Liver (tissue), 3 donors: Measurements from ENCODE around the gene ECE1.

Experiments used
- EGR1 ChIP-seq, 2 donors: IDR thresholded peaks; 2 replicates each; pipeline ENCODE4 v1.6.1; 2016 to 2018; ENCODE audit warnings: antibody characterized with exemption in 2 of 2, low read depth in 2 of 2
- FOXA2 ChIP-seq: IDR thresholded peaks from 2 replicates; pipeline ENCODE4 v1.6.1; 2016; ENCODE audit warnings: antibody characterized with exemption
- HNF4A ChIP-seq, 2 donors: conservative IDR thresholded peaks; 2 replicates each; pipeline ENCODE4 v1.6.1; 2016; ENCODE audit warnings: antibody characterized with exemption in 2 of 2, mild to moderate bottlenecking in 2 of 2
- JUND ChIP-seq, 2 donors: IDR thresholded peaks; 2 replicates each; pipeline ENCODE4 v1.6.1; 2016; ENCODE audit warnings: antibody characterized with exemption in 2 of 2
- RAD21 ChIP-seq, 2 donors: IDR thresholded peaks; 2 replicates each; pipeline ENCODE4 v1.6.1; 2016; ENCODE audit warnings: antibody characterized with exemption in 2 of 2, mild to moderate bottlenecking in 2 of 2
- TAF1 ChIP-seq: conservative IDR thresholded peaks from 2 replicates; pipeline ENCODE4 v1.6.1; 2016; ENCODE audit warnings: antibody characterized with exemption, mild to moderate bottlenecking
- YY1 ChIP-seq: IDR thresholded peaks from 2 replicates; pipeline ENCODE4 v1.6.1; 2016; ENCODE audit warnings: antibody characterized with exemption, mild to moderate bottlenecking
- TF ChIP-seq, protein P1 (sequence below): fragments of 150-350 bp; IDR thresholded peaks from 2 replicates; pipeline ENCODE4 v1.5.1; 2017; ENCODE audit warnings: improper control_type of control experiment, low read depth, low read length; ENCODE audit not compliant: missing input control
- TF ChIP-seq, protein P2 (sequence below): IDR thresholded peaks from 2 replicates; pipeline ENCODE4 v1.6.1; 2016; ENCODE audit warnings: antibody characterized with exemption, mild to moderate bottlenecking
- TF ChIP-seq, protein P3 (sequence below): IDR thresholded peaks from 2 replicates; pipeline ENCODE4 v1.6.1; 2016; ENCODE audit warnings: antibody characterized with exemption
- TF ChIP-seq, protein P4 (sequence below): IDR thresholded peaks from 2 replicates; pipeline ENCODE4 v1.6.1; 2016; ENCODE audit warnings: antibody characterized with exemption
- donor health status: healthy.
- donor health status: healthy.

DNA sequence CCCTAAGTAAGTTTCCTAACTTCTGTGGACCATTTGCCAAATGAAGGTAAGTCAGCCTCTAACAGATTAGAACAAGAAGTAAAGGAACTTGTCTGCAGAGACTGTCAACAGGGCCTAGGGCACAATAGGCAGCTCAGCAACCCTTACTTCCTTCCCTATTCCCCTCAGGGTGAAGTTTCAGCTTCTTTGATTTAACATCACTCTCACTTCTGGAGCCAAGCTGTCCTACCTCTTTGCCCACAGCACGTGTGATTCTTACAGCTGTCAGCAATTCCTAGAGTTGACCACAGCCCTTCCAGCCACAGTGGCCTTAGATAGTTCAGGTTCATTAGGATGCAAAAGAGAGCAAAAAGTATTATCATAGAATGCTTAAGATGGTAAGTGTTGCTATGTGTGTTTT lies 106.0 kb downstream of the ECE1 start:
- TF ChIP-seq, protein P1, sequence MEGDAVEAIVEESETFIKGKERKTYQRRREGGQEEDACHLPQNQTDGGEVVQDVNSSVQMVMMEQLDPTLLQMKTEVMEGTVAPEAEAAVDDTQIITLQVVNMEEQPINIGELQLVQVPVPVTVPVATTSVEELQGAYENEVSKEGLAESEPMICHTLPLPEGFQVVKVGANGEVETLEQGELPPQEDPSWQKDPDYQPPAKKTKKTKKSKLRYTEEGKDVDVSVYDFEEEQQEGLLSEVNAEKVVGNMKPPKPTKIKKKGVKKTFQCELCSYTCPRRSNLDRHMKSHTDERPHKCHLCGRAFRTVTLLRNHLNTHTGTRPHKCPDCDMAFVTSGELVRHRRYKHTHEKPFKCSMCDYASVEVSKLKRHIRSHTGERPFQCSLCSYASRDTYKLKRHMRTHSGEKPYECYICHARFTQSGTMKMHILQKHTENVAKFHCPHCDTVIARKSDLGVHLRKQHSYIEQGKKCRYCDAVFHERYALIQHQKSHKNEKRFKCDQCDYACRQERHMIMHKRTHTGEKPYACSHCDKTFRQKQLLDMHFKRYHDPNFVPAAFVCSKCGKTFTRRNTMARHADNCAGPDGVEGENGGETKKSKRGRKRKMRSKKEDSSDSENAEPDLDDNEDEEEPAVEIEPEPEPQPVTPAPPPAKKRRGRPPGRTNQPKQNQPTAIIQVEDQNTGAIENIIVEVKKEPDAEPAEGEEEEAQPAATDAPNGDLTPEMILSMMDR: no peak
- TF ChIP-seq HNF4A (conservative IDR thresholded peaks at IDR 0.05) (no peak), TAF1 (no peak), YY1 (no peak), EGR1 (IDR thresholded peaks at IDR 0.05; ENCODE audit: low read depth in 2 of 2) (no peak), RAD21 (IDR thresholded peaks at IDR 0.05) (no peak), JUND (IDR thresholded peaks at IDR 0.05) (no peak), FOXA2 (no peak)
- TF ChIP-seq, protein P2, sequence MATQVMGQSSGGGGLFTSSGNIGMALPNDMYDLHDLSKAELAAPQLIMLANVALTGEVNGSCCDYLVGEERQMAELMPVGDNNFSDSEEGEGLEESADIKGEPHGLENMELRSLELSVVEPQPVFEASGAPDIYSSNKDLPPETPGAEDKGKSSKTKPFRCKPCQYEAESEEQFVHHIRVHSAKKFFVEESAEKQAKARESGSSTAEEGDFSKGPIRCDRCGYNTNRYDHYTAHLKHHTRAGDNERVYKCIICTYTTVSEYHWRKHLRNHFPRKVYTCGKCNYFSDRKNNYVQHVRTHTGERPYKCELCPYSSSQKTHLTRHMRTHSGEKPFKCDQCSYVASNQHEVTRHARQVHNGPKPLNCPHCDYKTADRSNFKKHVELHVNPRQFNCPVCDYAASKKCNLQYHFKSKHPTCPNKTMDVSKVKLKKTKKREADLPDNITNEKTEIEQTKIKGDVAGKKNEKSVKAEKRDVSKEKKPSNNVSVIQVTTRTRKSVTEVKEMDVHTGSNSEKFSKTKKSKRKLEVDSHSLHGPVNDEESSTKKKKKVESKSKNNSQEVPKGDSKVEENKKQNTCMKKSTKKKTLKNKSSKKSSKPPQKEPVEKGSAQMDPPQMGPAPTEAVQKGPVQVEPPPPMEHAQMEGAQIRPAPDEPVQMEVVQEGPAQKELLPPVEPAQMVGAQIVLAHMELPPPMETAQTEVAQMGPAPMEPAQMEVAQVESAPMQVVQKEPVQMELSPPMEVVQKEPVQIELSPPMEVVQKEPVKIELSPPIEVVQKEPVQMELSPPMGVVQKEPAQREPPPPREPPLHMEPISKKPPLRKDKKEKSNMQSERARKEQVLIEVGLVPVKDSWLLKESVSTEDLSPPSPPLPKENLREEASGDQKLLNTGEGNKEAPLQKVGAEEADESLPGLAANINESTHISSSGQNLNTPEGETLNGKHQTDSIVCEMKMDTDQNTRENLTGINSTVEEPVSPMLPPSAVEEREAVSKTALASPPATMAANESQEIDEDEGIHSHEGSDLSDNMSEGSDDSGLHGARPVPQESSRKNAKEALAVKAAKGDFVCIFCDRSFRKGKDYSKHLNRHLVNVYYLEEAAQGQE: no peak
- TF ChIP-seq, protein P3, sequence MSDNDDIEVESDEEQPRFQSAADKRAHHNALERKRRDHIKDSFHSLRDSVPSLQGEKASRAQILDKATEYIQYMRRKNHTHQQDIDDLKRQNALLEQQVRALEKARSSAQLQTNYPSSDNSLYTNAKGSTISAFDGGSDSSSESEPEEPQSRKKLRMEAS: no peak
- TF ChIP-seq, protein P4, sequence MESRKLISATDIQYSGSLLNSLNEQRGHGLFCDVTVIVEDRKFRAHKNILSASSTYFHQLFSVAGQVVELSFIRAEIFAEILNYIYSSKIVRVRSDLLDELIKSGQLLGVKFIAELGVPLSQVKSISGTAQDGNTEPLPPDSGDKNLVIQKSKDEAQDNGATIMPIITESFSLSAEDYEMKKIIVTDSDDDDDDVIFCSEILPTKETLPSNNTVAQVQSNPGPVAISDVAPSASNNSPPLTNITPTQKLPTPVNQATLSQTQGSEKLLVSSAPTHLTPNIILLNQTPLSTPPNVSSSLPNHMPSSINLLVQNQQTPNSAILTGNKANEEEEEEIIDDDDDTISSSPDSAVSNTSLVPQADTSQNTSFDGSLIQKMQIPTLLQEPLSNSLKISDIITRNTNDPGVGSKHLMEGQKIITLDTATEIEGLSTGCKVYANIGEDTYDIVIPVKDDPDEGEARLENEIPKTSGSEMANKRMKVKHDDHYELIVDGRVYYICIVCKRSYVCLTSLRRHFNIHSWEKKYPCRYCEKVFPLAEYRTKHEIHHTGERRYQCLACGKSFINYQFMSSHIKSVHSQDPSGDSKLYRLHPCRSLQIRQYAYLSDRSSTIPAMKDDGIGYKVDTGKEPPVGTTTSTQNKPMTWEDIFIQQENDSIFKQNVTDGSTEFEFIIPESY: no peak
